ENCODE results near the gene RTN3. TPM values are rescaled to one million over a fixed set of nuclear protein-coding genes. Genes with fewer than 3 reads are reported as not detected.
A peak's percentile ranks its signal among the peaks of the same experiment; 100 is the strongest.

The RTN3 gene
- total and polyA plus RNA-seq, 9 of the 15 experiments (the other 6 are each of a cell fraction or from before 2014, with no cell fraction given): 41.6 to 169 (median 93.5) TPM

DNA sequence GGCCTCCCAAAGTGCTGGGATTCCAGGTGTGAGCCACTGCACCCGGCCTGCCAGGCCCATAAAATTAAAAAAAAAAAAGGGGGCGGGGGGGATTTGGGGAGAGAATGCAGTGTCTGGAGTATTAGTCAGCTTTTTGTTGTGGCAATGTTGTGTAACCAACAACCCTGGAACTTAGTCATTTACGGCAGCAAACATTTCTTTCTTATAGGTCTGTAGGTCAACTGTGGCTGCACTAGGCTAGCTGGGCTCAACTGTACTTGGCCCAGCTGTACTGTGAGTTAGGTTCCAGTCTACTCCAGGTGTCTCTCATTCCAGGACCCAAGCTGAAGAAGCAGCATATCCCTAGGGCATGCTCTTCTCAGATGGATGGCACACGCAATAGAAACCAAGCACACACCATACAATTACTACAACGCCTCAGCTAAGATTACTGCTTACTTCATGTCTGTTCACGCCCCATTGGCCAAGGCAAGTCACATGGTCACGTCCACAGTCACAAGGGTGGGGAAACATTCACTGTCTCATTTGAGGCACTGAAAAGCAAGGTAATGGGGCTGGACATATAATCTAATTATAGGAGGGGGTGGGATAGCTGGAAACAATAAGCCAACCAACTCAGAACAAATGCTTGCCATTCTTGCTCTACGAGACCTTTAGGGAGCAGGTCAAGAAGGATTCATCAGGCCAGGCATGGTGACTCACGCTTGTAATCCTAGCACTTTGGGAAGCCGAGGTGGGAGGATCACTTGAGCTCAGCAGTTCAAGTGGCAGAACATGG, 121.5 kb downstream of the RTN3 start (continued):
- TF ChIP-seq, protein P1, sequence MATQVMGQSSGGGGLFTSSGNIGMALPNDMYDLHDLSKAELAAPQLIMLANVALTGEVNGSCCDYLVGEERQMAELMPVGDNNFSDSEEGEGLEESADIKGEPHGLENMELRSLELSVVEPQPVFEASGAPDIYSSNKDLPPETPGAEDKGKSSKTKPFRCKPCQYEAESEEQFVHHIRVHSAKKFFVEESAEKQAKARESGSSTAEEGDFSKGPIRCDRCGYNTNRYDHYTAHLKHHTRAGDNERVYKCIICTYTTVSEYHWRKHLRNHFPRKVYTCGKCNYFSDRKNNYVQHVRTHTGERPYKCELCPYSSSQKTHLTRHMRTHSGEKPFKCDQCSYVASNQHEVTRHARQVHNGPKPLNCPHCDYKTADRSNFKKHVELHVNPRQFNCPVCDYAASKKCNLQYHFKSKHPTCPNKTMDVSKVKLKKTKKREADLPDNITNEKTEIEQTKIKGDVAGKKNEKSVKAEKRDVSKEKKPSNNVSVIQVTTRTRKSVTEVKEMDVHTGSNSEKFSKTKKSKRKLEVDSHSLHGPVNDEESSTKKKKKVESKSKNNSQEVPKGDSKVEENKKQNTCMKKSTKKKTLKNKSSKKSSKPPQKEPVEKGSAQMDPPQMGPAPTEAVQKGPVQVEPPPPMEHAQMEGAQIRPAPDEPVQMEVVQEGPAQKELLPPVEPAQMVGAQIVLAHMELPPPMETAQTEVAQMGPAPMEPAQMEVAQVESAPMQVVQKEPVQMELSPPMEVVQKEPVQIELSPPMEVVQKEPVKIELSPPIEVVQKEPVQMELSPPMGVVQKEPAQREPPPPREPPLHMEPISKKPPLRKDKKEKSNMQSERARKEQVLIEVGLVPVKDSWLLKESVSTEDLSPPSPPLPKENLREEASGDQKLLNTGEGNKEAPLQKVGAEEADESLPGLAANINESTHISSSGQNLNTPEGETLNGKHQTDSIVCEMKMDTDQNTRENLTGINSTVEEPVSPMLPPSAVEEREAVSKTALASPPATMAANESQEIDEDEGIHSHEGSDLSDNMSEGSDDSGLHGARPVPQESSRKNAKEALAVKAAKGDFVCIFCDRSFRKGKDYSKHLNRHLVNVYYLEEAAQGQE (IDR thresholded peaks at IDR 0.05; ENCODE audit: borderline replicate concordance): peak; percentile 38; the same call in 1 of the 2 replicates
- TF ChIP-seq, protein P1 (CRISPR knock-in tag; IDR thresholded peaks at IDR 0.05; ENCODE audit: low read depth): no peak
- TF ChIP-seq, protein P2, sequence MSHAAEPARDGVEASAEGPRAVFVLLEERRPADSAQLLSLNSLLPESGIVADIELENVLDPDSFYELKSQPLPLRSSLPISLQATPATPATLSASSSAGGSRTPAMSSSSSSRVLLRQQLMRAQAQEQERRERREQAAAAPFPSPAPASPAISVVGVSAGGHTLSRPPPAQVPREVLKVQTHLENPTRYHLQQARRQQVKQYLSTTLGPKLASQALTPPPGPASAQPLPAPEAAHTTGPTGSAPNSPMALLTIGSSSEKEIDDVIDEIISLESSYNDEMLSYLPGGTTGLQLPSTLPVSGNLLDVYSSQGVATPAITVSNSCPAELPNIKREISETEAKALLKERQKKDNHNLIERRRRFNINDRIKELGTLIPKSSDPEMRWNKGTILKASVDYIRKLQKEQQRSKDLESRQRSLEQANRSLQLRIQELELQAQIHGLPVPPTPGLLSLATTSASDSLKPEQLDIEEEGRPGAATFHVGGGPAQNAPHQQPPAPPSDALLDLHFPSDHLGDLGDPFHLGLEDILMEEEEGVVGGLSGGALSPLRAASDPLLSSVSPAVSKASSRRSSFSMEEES (CRISPR knock-in tag; IDR thresholded peaks at IDR 0.05): peak; percentile 66; the same call in 1 of the 2 replicates
- no peak for TF ChIP-seq RBM22 (IDR thresholded peaks at IDR 0.05; ENCODE audit: low read depth, low read length, poor library complexity, severe bottlenecking)
- 0 out of 2 replicates have a peak, but pooled peaks have one; percentile 16 for TF ChIP-seq CEBPB (tag; IDR thresholded peaks at IDR 0.05)
- 0 out of 2 replicates have a peak, but pooled peaks have one; percentile 50 for TF ChIP-seq EHMT2 (IDR thresholded peaks at IDR 0.05)
- TF ChIP-seq, protein P3, sequence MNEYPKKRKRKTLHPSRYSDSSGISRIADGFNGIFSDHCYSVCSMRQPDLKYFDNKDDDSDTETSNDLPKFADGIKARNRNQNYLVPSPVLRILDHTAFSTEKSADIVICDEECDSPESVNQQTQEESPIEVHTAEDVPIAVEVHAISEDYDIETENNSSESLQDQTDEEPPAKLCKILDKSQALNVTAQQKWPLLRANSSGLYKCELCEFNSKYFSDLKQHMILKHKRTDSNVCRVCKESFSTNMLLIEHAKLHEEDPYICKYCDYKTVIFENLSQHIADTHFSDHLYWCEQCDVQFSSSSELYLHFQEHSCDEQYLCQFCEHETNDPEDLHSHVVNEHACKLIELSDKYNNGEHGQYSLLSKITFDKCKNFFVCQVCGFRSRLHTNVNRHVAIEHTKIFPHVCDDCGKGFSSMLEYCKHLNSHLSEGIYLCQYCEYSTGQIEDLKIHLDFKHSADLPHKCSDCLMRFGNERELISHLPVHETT (CRISPR knock-in tag; conservative IDR thresholded peaks at IDR 0.05 in 1 of 2, IDR thresholded peaks at IDR 0.05 in 1 of 2): peak in 1 of 2 experiments; percentile 50; a peak in 2 of 4 replicates
- peak; percentile 62; the same call in 1 of the 2 replicates for TF ChIP-seq JUN (IDR thresholded peaks at IDR 0.05; ENCODE audit: borderline replicate concordance, low read depth, low read length)
- no peak for TF ChIP-seq JUN (CRISPR knock-in tag; IDR thresholded peaks at IDR 0.05; ENCODE audit: borderline replicate concordance)
- no peak for TF ChIP-seq SMAD3 (CRISPR knock-in tag; conservative IDR thresholded peaks at IDR 0.05)
- TF ChIP-seq ZNF764 (CRISPR knock-in tag; IDR thresholded peaks at IDR 0.05; ENCODE audit: low read depth): peak; percentile 88
- peak; percentile 44 for TF ChIP-seq CBFA2T2 (conservative IDR thresholded peaks at IDR 0.05)
- TF ChIP-seq JUNB (CRISPR knock-in tag; conservative IDR thresholded peaks at IDR 0.05): no peak

Measured in K562 (cell line).